RWPE1 (cell line): Measurements from ENCODE around the gene KCNK5.

Experiments used
- CTCF ChIA-PET: fragments of 350-600 bp; sonication (Branson Sonifier 250); formaldehyde crosslinking; extraction: SDS; loops from one replicate; lab custom pipeline; 2021; lab: Yijun Ruan, JAX
- POLR2A ChIA-PET: fragments of 400-600 bp; formaldehyde crosslinking; extraction: SDS; loops from one replicate; lab custom pipeline; 2020; ENCODE audit warnings: antibody characterized with exemption; ENCODE audit not compliant: low non-redundant PET; lab: Yijun Ruan, JAX
- DNase-seq: peaks from one replicate; pipeline ENCODE4 v3.0.0; 2012; ENCODE audit warnings: low spot score
- H3K27ac ChIP-seq: fragments of 450-650 bp; 2 replicates; pipeline ENCODE4 v1.5.1; 2017
- CTCF ChIP-seq: fragments of 450-650 bp; conservative IDR thresholded peaks from 2 replicates; pipeline ENCODE4 v1.5.1; 2017; ENCODE audit warnings: low read depth, mild to moderate bottlenecking

The KCNK5 gene

DNA sequence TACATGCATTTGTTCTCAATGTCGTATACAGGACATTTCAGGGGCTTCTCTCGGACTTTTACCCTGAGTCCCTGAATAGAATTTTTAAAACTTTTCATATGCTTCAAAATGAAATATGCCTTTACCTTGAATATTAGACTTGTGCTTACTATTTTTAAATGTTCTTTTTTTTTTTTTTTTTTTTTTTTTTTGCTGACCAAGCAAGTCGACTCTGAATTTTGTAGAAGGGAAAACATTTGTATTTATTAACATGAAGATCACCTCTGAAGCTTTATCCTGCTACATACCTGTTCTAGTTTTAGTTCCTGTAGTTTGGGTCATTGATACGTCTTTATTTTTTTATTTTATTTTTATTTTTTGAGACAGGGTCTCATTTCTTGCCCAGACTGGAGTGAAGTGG is 74.6 kb downstream of the KCNK5 start:
- H3K27ac ChIP-seq: no peak overlapping the region
- no peak for TF ChIP-seq CTCF
- CTCF ChIA-PET: interaction anchor here (0.7 to 0.8 kb wide), 2 partner anchors 181 to 1650 kb away, joined by 4 to 5 read pairs; no protein-coding TSS in a partner anchor
- no peak for DNase-seq
- POLR2A ChIA-PET: no interaction called here

DNA sequence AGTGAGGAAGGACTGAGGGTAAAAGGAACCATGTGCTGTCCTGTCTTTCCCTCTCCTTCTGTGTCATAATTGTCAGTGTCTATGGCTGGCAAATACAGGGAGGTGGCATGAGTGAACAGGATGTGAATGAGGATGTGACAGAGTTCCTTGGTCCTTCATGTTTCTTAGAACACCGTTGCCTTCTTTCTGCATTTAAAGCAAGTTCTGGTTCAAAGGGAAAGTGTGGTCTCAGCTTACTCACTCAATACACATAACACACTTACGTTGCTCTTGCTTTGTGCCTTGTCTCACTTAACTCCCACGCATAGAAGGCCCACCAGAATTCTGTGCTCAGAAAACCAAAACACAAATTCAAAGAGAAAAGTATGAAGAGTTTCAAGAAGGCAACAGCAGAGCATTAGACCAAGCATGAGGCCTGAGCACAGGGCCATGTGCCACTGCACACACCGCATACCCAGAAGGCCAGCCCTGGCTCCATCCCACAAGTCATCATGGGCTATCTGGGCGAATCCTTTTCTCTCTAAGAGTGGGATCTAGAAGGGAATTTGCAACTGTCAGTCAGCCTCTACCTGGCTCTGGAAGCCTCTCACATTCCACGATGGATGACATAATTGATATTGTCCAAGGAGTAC is 75.4 kb downstream of the KCNK5 start:
- ChIA-PET POLR2A (no interaction called here), CTCF (no interaction called here)
- no peak for DNase-seq
- TF ChIP-seq CTCF: no peak
- no peak overlapping the region for H3K27ac ChIP-seq

DNA sequence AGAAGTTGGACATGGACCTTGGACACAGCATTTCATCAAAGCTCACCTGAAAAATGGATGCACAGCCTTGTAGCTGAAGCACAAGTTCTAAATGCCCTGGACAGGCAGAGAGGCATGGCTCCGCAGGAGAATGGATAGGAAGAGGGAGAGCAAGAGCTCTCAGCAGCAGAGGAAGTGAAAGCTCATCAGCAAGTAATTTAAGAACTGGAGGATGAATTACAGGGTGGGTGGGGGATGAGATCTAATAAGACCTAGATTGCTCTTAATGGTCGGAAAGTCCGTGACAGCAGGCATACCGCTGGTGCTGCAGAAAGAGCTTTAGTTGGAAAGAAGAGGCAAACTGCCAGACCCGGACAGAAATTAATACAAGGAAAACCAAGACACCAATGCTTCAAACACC is 77.0 kb downstream of the KCNK5 start:
- no peak for TF ChIP-seq CTCF
- no peak overlapping the region for H3K27ac ChIP-seq
- ChIA-PET CTCF (interaction anchor here (0.6 to 1.0 kb wide), 3 partner anchors 77 to 194 kb away, joined by 3 to 4 read pairs (median 3); no protein-coding TSS in a partner anchor), POLR2A (no interaction called here)
- no peak for DNase-seq

GRCh38 chr6:39151211-39151610 is 78.1 kb downstream of the KCNK5 start:
- ChIA-PET CTCF (interaction anchor here (0.7 kb wide), 1 partner anchor 279 kb away, joined by 5 read pairs; no protein-coding TSS in a partner anchor), POLR2A (no interaction called here)
- DNase-seq: no peak
- no peak for TF ChIP-seq CTCF
- H3K27ac ChIP-seq: no peak overlapping the region

DNA sequence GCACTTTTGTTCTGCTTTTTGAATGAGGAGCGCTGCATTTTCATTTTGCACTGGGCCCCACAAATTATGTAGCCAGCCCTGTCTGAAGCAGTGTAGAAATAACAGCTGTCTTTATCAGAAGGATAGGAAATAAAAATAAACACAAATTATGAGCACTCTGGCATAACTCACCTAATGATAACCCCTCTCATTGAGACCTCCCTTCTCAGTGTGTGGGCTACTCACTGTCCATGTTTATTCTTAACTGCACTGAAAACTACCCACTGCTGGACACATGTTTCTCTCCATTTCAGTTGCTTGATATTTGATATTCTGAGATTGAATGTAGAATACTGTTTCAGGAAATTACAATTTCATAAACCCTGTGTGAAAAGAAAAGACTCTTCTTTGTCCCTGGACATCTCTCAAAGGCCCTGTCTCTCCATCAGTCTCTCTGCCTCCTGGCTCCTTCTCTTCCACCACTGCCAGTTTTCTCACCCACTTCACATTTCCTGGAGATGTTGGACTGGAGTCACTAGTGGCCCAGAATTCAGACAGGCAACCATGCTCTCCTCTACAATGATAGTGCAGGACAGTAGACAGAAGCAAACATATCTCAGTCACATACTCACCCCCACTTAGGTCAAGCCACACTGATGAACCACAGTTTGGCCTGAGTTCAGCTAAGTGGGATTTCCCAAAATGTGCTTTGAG is 84.6 kb downstream of the KCNK5 start:
- ChIA-PET POLR2A (no interaction called here), CTCF (no interaction called here)
- no peak for DNase-seq
- H3K27ac ChIP-seq: no peak overlapping the region
- no peak for TF ChIP-seq CTCF

DNA sequence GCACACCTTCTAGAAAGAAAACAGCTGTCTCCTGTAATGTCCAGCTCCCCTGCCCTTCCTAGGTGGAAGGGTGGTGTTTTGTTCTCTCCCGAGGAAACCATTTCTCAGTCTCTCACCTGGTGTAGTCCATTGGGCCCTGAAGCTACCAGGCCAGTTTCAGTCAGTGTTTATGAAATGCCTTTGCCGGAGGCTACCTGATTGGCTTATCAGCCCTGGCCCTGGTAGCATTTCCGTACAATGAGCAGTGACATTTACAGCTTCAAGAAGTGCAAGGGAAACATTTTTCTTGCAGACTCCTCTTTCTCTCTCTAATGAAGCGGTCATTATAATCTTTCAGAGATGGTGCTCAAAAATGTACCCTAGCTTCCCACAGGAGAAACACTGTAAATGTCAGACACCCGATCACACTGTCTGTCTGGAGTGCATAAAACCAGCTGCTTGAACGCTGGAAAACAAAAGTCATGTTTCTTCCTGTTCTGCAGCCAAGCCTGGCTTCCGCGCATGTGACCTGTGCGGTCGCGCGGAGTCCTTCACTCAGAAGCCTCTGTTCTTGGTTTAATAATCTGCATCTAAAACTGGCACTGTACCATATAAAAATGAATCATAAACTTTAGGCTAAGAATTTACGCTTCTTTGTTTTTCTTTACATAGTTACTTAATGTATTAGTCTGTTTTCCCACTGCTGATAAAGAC is 85.9 kb downstream of the KCNK5 start:
- no peak for TF ChIP-seq CTCF
- POLR2A ChIA-PET: no interaction called here

More for the DNA sequence above, 85.9 kb downstream of the KCNK5 start:
- CTCF ChIA-PET: interaction anchor here (0.5 to 0.6 kb wide), 2 partner anchors 191 to 210 kb away, joined by 3 to 9 read pairs; no protein-coding TSS in a partner anchor
- H3K27ac ChIP-seq: no peak overlapping the region
- no peak for DNase-seq
